Prostate gland (tissue), 2 donors: Measurements from ENCODE around the gene NMNAT2. TPM values are rescaled to one million over a fixed set of nuclear protein-coding genes. Genes with fewer than 3 reads are reported as not detected.

Experiments used
- DNase-seq: peaks from one replicate; pipeline ENCODE4 v3.0.0-alpha.2; 2019; ENCODE audit warnings: low spot score
- H3K27ac ChIP-seq, 2 donors: fragments of 200-600 bp; sonication (generic); 2 replicates each; pipeline ENCODE4 v1.5.1; 2017 to 2019
- H3K27me3 ChIP-seq: fragments of 200-600 bp; sonication (generic); replicated peaks from 2 replicates; pipeline ENCODE4 v1.5.1; 2019; ENCODE audit not compliant: insufficient read depth
- H3K36me3 ChIP-seq, 2 donors: fragments of 200-600 bp; sonication (generic); 1 replicate in 1 of 2; 2 replicates in 1 of 2; pipeline versions ENCODE4 v1.5.1 to v1.8.1; 2017 to 2019
- H3K4me1 ChIP-seq: fragments of 200-600 bp; sonication (generic); replicated peaks from 2 replicates; pipeline ENCODE4 v1.5.1; 2019
- H3K4me3 ChIP-seq, 2 donors: fragments of 200-600 bp; sonication (generic); 2 replicates each; pipeline ENCODE4 v1.5.1; 2017 to 2019
- H3K9me3 ChIP-seq: fragments of 200-600 bp; sonication (generic); 2 replicates; pipeline ENCODE4 v1.5.1; 2017
- CTCF ChIP-seq, 4 experiments: fragments of 200-600 bp in 2 of 4; fragments of 450-650 bp in 2 of 4; sonication (generic) in 2 of 4; IDR thresholded peaks; 1 replicate in 3 of 4; 2 replicates in 1 of 4; pipeline ENCODE4 v1.5.1; 2016 to 2019; ENCODE audit warnings: antibody characterized with exemption in 4 of 4, mild to moderate bottlenecking in 2 of 4, moderate library complexity in 2 of 4
- POLR2A ChIP-seq: fragments of 450-650 bp; IDR thresholded peaks from one replicate; pipeline ENCODE4 v1.6.1; 2016; ENCODE audit warnings: antibody characterized with exemption, mild to moderate bottlenecking
- POLR2AphosphoS5 ChIP-seq: sonication (generic); formaldehyde crosslinking; IDR thresholded peaks from one replicate; pipeline ENCODE4 v1.6.1; 2017; ENCODE audit warnings: antibody characterized with exemption
- WGBS: methylation state at CpG from one replicate; pipeline ENCODE4 v1.1.5; 2018; 5-methylcytosine and 5-hydroxymethylcytosine counted together
- intact Hi-C: fragments of 100-400 bp; cut with DNase I; formaldehyde crosslinking; loops from one replicate; pipeline ENCODE4 v1.14.2; 2022
- total RNA-seq, 2 donors: library from RNA; depleted of rRNA; stranded (reverse); fragments of >200 nt; gene quantifications; one replicate each; pipeline ENCODE4 v1.1.0, GENCODE V29; 2016

Gene NMNAT2
- total RNA-seq, 2 donors from 2014 or later, result 0.27 to 41.0 TPM

DNA sequence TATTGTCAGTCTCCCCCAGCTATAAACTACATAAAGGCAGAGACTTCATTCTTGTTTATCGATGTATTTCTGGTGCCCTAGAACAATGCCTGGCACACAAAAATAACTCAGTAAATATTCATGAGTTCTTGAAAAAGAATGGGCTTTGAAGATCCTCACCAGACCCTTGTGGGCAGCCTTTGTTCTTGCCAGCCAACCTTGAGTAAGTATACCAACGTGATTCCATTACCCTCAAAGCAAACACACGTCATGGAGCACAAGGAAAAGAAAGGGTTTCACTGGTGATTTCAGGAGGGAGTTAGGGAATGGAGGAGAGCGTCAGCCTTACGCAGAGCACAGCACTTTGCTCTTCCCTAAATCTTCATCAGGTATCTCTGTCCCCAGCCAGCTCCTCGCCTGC is 29.4 kb downstream of the NMNAT2 start:
- intact Hi-C loops, result no loop called here
- TF ChIP-seq CTCF (IDR thresholded peaks at IDR 0.05) (no peak), POLR2AphosphoS5 (no peak), POLR2A (no peak)
- no peak overlapping the region for H3K4me3 ChIP-seq
- no peaks in the 10 kb centered on the region for H3K27me3 ChIP-seq
- no peaks in the 10 kb centered on the region for H3K36me3 ChIP-seq
- WGBS, result 44% methylated on average over 6 of the region's 6 CpGs
- H3K4me1 ChIP-seq, result no peaks in the 10 kb centered on the region
- H3K9me3 ChIP-seq, result no peaks in the 10 kb centered on the region
- DNase-seq, result no peak
- no peak overlapping the region for H3K27ac ChIP-seq

- TF ChIP-seq POLR2AphosphoS5, result no peak
- intact Hi-C loops, result no loop called here
- Histone ChIP-seq H3K27ac (no peak overlapping the region), H3K4me3 (no peak overlapping the region), H3K9me3 (no peaks in the 10 kb centered on the region), H3K4me1 (no peaks in the 10 kb centered on the region), H3K27me3 (no peaks in the 10 kb centered on the region), H3K36me3 (no peaks in the 10 kb centered on the region)
- DNase-seq, result no peak
- WGBS, result 76% methylated on average over 6 of the region's 6 CpGs
Measured at GRCh38 chr1:183385340-183386144, 32.6 kb downstream of the NMNAT2 start.

DNA sequence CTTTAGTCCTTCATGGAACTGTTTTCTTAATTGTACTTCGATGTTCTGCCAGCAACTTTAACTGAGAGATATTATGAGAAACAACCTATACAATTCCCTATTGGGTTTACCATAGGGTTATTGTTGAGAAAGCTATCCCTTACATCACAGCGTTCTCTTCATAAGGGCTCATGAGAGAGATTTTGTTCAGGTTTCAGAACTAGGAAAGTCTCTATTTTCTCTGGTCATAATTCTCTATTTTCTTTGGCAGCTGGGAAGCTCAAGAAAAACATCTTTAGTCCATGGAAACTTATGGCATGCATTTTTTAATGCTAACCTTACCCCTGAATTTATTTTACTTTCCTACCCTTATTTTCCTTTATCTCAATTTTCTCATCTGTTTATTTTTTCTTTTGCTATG is 38.2 kb downstream of the NMNAT2 start:
- Histone ChIP-seq H3K4me3 (no peak overlapping the region), H3K4me1 (no peaks in the 10 kb centered on the region), H3K27ac (no peak overlapping the region), H3K36me3 (no peaks in the 10 kb centered on the region), H3K27me3 (no peaks in the 10 kb centered on the region), H3K9me3 (no peaks in the 10 kb centered on the region)
- WGBS, result 90% methylated on average over 2 of the region's 2 CpGs
- TF ChIP-seq POLR2AphosphoS5 (no peak), POLR2A (no peak), CTCF (IDR thresholded peaks at IDR 0.05) (no peak)
- intact Hi-C loops, result no loop called here
- DNase-seq, result no peak

GRCh38 chr1:183375381-183375780 is 42.8 kb downstream of the NMNAT2 start:
- WGBS, result 96% methylated on average over 2 of the region's 2 CpGs

GRCh38 chr1:183374825-183375224 is 43.4 kb downstream of the NMNAT2 start:
- Histone ChIP-seq H3K27me3 (no peaks in the 10 kb centered on the region), H3K27ac (no peak overlapping the region), H3K4me3 (no peak overlapping the region), H3K36me3 (no peaks in the 10 kb centered on the region), H3K9me3 (no peaks in the 10 kb centered on the region), H3K4me1 (no peaks in the 10 kb centered on the region)
- no peak for DNase-seq
- intact Hi-C loops, result no loop called here
- TF ChIP-seq POLR2AphosphoS5 (no peak), POLR2A (no peak), CTCF (IDR thresholded peaks at IDR 0.05) (no peak)
- 48% methylated on average over 2 of the region's 2 CpGs for WGBS

More at GRCh38 chr1:183375381-183375780, 42.8 kb downstream of the NMNAT2 start:
- no peak overlapping the region for H3K27ac ChIP-seq
- H3K9me3 ChIP-seq, result no peaks in the 10 kb centered on the region
- no peaks in the 10 kb centered on the region for H3K27me3 ChIP-seq
- DNase-seq, result no peak
- no peak overlapping the region for H3K4me3 ChIP-seq
- no peak for TF ChIP-seq POLR2A
- TF ChIP-seq CTCF (IDR thresholded peaks at IDR 0.05), result no peak
- TF ChIP-seq POLR2AphosphoS5, result no peak
- intact Hi-C loops, result no loop called here
- no peaks in the 10 kb centered on the region for H3K36me3 ChIP-seq
- no peaks in the 10 kb centered on the region for H3K4me1 ChIP-seq
